Testis (tissue), 2 donors: Measurements from ENCODE around the gene PEPD.

Source experiments
- POLR2A ChIP-seq: fragments of 450-650 bp; IDR thresholded peaks from one replicate; pipeline ENCODE4 v1.6.1; 2017; ENCODE audit warnings: antibody characterized with exemption, mild to moderate bottlenecking, moderate library complexity
- TF ChIP-seq, protein P1 (sequence below), 3 experiments: fragments of 450-650 bp in 2 of 3; fragments of 200-600 bp in 1 of 3; sonication (generic) in 1 of 3; IDR thresholded peaks; one replicate each; pipeline ENCODE4 v1.5.1; 2016 to 2019; ENCODE audit warnings: antibody characterized with exemption in 3 of 3, mild to moderate bottlenecking in 2 of 3, moderate library complexity in 1 of 3

DNA sequence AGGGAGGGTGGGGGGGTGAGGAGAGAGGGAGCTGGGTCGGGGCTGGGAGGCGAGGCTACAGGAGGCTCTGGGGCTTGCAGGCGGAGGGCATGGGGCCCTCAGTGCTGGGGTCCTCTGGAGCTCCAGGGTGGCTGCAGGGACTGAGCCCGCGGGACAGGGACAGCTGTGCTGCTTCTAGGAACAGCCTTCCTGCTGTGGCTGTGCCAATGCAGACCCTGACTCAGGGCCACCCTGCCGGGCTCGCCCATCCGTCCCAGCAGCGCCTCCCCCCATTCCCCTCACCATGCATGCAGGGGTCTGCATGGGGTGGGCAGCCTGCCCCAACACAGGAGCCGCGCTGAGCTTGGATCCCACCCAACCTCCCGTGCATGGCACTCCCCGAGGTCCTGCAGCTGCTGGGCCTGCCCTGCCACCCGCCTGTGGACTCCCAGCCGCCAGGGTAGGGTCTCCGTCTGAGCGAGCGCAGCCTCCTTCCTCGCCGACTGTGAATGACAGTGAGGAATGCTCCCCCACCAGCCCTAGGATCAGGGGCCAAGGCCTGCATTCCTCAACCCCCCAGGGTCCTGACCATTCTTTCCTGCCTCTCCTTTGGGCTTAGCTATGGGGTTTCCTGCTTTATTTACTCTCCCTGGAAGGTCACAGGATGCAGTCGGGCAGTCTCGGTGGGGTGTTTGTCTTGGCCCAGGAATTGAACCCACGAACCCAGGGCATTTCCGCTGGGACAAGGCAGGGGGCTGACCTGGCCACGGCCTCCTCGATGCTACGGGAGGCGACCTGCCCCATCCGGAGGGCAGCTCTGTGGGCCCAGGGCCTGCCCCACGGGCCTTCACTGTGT lies 124.7 kb downstream of the PEPD start:
- TF ChIP-seq, protein P1, sequence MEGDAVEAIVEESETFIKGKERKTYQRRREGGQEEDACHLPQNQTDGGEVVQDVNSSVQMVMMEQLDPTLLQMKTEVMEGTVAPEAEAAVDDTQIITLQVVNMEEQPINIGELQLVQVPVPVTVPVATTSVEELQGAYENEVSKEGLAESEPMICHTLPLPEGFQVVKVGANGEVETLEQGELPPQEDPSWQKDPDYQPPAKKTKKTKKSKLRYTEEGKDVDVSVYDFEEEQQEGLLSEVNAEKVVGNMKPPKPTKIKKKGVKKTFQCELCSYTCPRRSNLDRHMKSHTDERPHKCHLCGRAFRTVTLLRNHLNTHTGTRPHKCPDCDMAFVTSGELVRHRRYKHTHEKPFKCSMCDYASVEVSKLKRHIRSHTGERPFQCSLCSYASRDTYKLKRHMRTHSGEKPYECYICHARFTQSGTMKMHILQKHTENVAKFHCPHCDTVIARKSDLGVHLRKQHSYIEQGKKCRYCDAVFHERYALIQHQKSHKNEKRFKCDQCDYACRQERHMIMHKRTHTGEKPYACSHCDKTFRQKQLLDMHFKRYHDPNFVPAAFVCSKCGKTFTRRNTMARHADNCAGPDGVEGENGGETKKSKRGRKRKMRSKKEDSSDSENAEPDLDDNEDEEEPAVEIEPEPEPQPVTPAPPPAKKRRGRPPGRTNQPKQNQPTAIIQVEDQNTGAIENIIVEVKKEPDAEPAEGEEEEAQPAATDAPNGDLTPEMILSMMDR (IDR thresholded peaks at IDR 0.05): no peak
- TF ChIP-seq POLR2A: no peak
